Neural cell (in vitro differentiated cells): ENCODE measurements around the gene CDR2L. TPM values are rescaled to one million over a fixed set of nuclear protein-coding genes. Genes with fewer than 3 reads are reported as not detected.

ENCODE experiments used
- H2AFZ ChIP-seq: fragments of 200-600, 300-800 bp; sonication (generic), shearing (Covaris generic); 2 replicates; pipeline ENCODE4 v1.6.0; 2014; ENCODE audit warnings: low read depth, mild to moderate bottlenecking, antibody characterized with exemption, low read length, moderate library complexity
- H3F3A ChIP-seq: fragments of 200-600 bp; shearing (Covaris generic); 2 replicates; pipeline ENCODE4 v1.6.1; 2016; ENCODE audit warnings: mild to moderate bottlenecking, moderate library complexity, mixed read lengths, antibody characterized with exemption, low read length; ENCODE audit not compliant: insufficient read depth, poor library complexity, severe bottlenecking
- H3K27ac ChIP-seq: fragments of 200-600, 300-800 bp; sonication (generic), shearing (Covaris generic); 2 replicates; pipeline ENCODE4 v1.5.1; 2014; ENCODE audit warnings: mild to moderate bottlenecking, low read length, moderate library complexity
- H3K27me3 ChIP-seq: fragments of 300-800, 200-600 bp; sonication (generic), shearing (Covaris generic); 2 replicates; pipeline ENCODE4 v1.6.0; 2014; ENCODE audit warnings: mild to moderate bottlenecking, low read depth, low read length, moderate library complexity; ENCODE audit not compliant: insufficient read depth
- H3K36me3 ChIP-seq: fragments of 300-800, 200-600 bp; sonication (generic), shearing (Covaris generic); 2 replicates; pipeline ENCODE4 v1.5.1; 2014; ENCODE audit warnings: mild to moderate bottlenecking, antibody characterized with exemption, low read length, moderate library complexity; ENCODE audit not compliant: insufficient read depth
- H3K4me2 ChIP-seq: fragments of 300-800, 200-600 bp; sonication (generic), shearing (Covaris generic); 2 replicates; pipeline ENCODE4 v1.6.0; 2014; ENCODE audit warnings: mild to moderate bottlenecking, low read length
- H3K4me3 ChIP-seq: fragments of 300-800, 200-600 bp; sonication (generic), shearing (Covaris generic); 2 replicates; pipeline ENCODE4 v1.5.1; 2014; ENCODE audit warnings: mild to moderate bottlenecking, low read length, moderate library complexity
- H3K79me2 ChIP-seq: fragments of 200-600 bp; shearing (Covaris generic); replicated peaks from 2 replicates; pipeline ENCODE4 v1.6.0; 2014; ENCODE audit warnings: mild to moderate bottlenecking, low read length, moderate library complexity; ENCODE audit not compliant: insufficient read depth
- H3K9ac ChIP-seq: fragments of 300-800, 200-600 bp; sonication (generic), shearing (Covaris generic); 2 replicates; pipeline ENCODE4 v1.6.1; 2016; ENCODE audit warnings: mild to moderate bottlenecking, low read length, mixed read lengths
- H3K9me2 ChIP-seq: fragments of 200-600 bp; shearing (Covaris generic); 2 replicates; pipeline ENCODE4 v1.6.1; 2016; ENCODE audit warnings: mild to moderate bottlenecking, low read length, mixed read lengths; ENCODE audit not compliant: insufficient read depth
- H3K9me3 ChIP-seq: fragments of 200-600, 300-800 bp; sonication (generic), shearing (Covaris generic); 2 replicates; pipeline ENCODE4 v1.6.1; 2016; ENCODE audit warnings: mild to moderate bottlenecking, mixed run types, low read length, moderate library complexity, mixed read lengths
- H4K20me1 ChIP-seq: fragments of 200-600 bp; shearing (Covaris generic); 2 replicates; pipeline ENCODE4 v1.6.1; 2016; ENCODE audit warnings: mild to moderate bottlenecking, mixed run types; ENCODE audit not compliant: insufficient read depth
- CTCF ChIP-seq: fragments of 450-650 bp; IDR thresholded peaks from 2 replicates; pipeline ENCODE4 v1.5.1; 2014; ENCODE audit warnings: antibody characterized with exemption, mild to moderate bottlenecking, moderate library complexity; ENCODE audit not compliant: poor library complexity, severe bottlenecking
- EP300 ChIP-seq: fragments of 450-650 bp; conservative IDR thresholded peaks from 2 replicates; pipeline ENCODE4 v1.6.1; 2014; ENCODE audit warnings: antibody characterized with exemption, mild to moderate bottlenecking, moderate library complexity; ENCODE audit not compliant: poor library complexity, severe bottlenecking
- EZH2 ChIP-seq: fragments of 200-600, 300-800 bp; shearing (Covaris generic), sonication (generic); IDR thresholded peaks from 2 replicates; pipeline ENCODE4 v1.6.1; 2014; ENCODE audit warnings: antibody characterized with exemption, low read length, borderline replicate concordance, mild to moderate bottlenecking; ENCODE audit not compliant: insufficient read depth, poor library complexity, severe bottlenecking
- MXI1 ChIP-seq: fragments of 450-650 bp; conservative IDR thresholded peaks from 2 replicates; pipeline ENCODE4 v1.6.1; 2014; ENCODE audit warnings: antibody characterized with exemption, mild to moderate bottlenecking; ENCODE audit not compliant: poor library complexity, severe bottlenecking
- POLR2AphosphoS5 ChIP-seq: IDR thresholded peaks from 2 replicates; pipeline ENCODE4 v1.6.1; 2012
- RAD21 ChIP-seq: fragments of 450-650 bp; conservative IDR thresholded peaks from 2 replicates; pipeline ENCODE4 v1.6.1; 2014; ENCODE audit warnings: antibody characterized with exemption, mild to moderate bottlenecking, moderate library complexity
- SMC3 ChIP-seq: fragments of 450-650 bp; conservative IDR thresholded peaks from 2 replicates; pipeline ENCODE4 v1.6.1; 2014; ENCODE audit warnings: antibody characterized with exemption, mild to moderate bottlenecking, moderate library complexity; ENCODE audit not compliant: poor library complexity
- TAF1 ChIP-seq: IDR thresholded peaks from 2 replicates; pipeline ENCODE4 v1.6.1; 2012; ENCODE audit warnings: low read depth
- polyA plus RNA-seq: library from polyadenylated mRNA; depleted of rRNA; stranded (reverse); fragments of >200 nt; gene quantifications from 2 replicates; pipeline ENCODE4 v1.2.3, GENCODE V29; 2014
- TF ChIP-seq, protein P1 (sequence below): IDR thresholded peaks from 2 replicates; pipeline ENCODE4 v1.6.1; 2012; ENCODE audit warnings: borderline replicate concordance

Gene CDR2L
- polyA plus RNA-seq, 1 donor from 2014 or later = 8.1 TPM

DNA sequence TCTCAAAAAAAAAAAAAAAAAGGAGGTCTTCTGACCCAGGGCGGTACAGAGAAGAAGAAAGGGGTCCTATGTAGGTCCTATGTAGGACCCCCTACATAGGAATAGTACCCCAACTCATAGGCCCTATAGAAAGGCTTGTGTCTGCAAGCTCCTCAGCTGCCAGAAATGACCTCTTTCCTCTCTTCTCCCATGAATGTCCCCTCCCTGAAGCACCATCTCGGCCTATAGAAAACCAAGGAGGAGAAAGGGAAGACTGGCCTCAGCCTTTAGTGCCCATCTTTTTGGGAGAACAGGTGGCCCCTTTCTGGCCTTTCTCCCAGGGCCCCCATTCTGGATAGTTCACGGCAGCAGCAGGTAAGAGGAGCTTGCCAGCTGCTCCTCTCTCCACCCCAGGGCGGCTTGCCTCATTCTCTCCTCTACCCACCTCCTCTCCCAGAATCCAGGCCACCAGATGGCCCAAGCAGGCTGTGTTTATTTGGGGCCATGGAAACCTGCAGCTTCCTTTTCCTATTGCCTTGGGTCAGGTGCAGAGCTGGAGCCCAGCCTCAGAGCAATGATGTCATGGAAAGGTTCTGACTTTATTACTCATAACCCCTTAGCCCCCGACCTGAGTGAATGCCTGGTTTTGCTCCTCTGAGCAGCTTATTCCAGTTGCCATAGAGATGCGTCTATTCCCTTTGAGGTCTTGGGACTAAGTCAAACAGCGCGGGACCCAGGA, 23.4 kb downstream of the CDR2L start:
- TF ChIP-seq EZH2 = no peak
- no peak for TF ChIP-seq RAD21
- no peak for TF ChIP-seq SMC3
- TF ChIP-seq, protein P1, sequence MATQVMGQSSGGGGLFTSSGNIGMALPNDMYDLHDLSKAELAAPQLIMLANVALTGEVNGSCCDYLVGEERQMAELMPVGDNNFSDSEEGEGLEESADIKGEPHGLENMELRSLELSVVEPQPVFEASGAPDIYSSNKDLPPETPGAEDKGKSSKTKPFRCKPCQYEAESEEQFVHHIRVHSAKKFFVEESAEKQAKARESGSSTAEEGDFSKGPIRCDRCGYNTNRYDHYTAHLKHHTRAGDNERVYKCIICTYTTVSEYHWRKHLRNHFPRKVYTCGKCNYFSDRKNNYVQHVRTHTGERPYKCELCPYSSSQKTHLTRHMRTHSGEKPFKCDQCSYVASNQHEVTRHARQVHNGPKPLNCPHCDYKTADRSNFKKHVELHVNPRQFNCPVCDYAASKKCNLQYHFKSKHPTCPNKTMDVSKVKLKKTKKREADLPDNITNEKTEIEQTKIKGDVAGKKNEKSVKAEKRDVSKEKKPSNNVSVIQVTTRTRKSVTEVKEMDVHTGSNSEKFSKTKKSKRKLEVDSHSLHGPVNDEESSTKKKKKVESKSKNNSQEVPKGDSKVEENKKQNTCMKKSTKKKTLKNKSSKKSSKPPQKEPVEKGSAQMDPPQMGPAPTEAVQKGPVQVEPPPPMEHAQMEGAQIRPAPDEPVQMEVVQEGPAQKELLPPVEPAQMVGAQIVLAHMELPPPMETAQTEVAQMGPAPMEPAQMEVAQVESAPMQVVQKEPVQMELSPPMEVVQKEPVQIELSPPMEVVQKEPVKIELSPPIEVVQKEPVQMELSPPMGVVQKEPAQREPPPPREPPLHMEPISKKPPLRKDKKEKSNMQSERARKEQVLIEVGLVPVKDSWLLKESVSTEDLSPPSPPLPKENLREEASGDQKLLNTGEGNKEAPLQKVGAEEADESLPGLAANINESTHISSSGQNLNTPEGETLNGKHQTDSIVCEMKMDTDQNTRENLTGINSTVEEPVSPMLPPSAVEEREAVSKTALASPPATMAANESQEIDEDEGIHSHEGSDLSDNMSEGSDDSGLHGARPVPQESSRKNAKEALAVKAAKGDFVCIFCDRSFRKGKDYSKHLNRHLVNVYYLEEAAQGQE = no peak
- no peak for TF ChIP-seq EP300
- no peak for TF ChIP-seq CTCF
- no peak for TF ChIP-seq TAF1
- no peak for TF ChIP-seq MXI1
- H3K9ac ChIP-seq = peak overlapping the region; percentile 83
- H3K9me2 ChIP-seq = no peaks in the 10 kb centered on the region
- H3K36me3 ChIP-seq = no peaks in the 10 kb centered on the region
- peak overlapping the region; percentile 92 for H3K27ac ChIP-seq
- H2AFZ ChIP-seq = no peak overlapping the region
- no peak overlapping the region for H3K4me2 ChIP-seq
- peak overlapping the region; percentile 71 for H3K4me3 ChIP-seq
- peaks cover 4% of the 10 kb centered on the region for H3F3A ChIP-seq
- H3K79me2 ChIP-seq = peaks cover 6% of the 10 kb centered on the region
- H4K20me1 ChIP-seq = no peaks in the 10 kb centered on the region
- no peaks in the 10 kb centered on the region for H3K9me3 ChIP-seq
- H3K27me3 ChIP-seq = no peaks in the 10 kb centered on the region

DNA sequence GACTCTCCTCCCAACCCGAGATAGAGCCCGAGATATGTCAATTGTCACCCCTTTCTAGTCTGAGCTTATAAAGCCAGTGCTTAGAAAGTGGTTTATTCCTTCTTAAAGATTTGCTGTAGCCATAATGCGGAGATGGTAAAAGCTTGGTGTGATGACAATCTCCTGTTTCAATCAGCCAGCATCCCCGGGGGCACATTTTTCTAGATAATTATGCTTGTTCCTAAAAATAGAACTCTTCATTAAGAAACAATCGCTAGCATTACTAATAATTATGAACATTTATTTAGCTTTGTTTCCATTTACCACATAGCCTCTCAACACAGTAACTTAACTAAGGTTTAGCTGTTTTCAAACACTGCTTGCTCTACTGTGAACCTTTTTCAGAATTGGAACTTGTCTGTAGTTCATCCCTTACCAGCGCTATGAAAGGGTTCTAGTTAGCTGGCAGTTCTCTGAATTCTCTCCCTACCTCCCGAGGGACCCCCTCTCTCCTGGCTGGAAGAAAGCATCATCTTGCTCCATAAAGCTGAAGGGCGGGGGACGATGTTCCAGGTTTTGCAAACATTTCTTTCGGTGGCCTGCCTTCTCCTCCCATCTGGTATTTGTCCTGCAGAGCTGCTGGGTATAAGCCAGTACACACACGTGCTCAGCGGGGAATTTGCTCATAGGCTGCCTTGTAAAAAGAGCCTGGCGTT, 24.1 kb downstream of the CDR2L start:
- Histone ChIP-seq H3K4me3 (peak overlapping the region; percentile 71), H3K27ac (peak overlapping the region; percentile 92)

More for the DNA sequence above, 24.1 kb downstream of the CDR2L start:
- Histone ChIP-seq H3K9me3 (no peaks in the 10 kb centered on the region), H3K9me2 (no peaks in the 10 kb centered on the region), H2AFZ (peak overlapping the region; percentile 90), H3K9ac (peak overlapping the region; percentile 83), H3K36me3 (no peaks in the 10 kb centered on the region), H3K79me2 (peaks cover 6% of the 10 kb centered on the region), H3K4me2 (peak overlapping the region; percentile 94), H3K27me3 (no peaks in the 10 kb centered on the region), H4K20me1 (no peaks in the 10 kb centered on the region), H3F3A (peaks cover 4% of the 10 kb centered on the region)
- TF ChIP-seq RAD21 = no peak
- TF ChIP-seq POLR2AphosphoS5 = no peak
- TF ChIP-seq MXI1 = no peak
- TF ChIP-seq SMC3 = no peak
- no peak for TF ChIP-seq TAF1
- no peak for TF ChIP-seq CTCF
- TF ChIP-seq EZH2 = no peak
- TF ChIP-seq, protein P1 = no peak
- no peak for TF ChIP-seq EP300
